ENCODE results near the gene BAIAP3.

Gene BAIAP3

DNA sequence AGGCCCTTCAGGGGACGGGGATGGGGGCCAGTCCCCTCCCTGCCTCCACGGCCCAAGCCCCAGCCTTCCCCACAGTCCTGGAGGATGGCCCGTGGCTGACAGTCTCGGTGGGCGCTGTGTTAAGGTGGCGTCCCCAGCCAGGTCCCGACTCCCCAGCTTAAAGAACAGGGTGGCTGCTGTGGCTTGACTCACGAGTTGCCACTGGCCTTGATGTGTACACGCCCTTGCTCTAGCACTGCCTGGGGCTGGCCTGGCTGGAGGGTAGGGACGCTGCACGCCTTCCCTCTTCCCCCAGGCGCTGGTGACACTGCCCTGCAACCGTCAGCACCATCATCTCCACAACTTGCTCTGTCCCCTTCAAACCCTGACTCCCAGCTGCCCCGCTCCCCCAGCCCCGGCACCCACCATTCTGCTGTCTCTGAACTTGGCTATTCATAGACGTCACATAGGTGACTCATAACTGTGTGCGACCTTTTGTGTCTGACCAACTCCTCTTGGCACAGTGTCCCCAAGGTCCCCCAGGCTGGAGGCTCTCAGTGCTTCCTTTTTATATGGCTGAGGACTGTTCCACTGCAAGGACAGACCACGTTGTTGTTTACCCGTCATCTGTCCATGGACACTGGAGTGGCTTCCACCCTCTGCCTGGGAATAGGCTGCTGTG lies 24.6 kb downstream of the BAIAP3 start:
- H3K36me3 ChIP-seq (ENCODE audit: insufficient read depth, low read length), result peaks cover 41% of the 10 kb centered on the region
- H3K4me3 ChIP-seq (ENCODE audit: low read depth in 1 of 2, low read length in 2 of 2), result no peak overlapping the region
- H3K4me1 ChIP-seq (ENCODE audit: insufficient read depth, low read length), result peaks cover 16% of the 10 kb centered on the region
- DNase-seq (no peak), ATAC-seq (ENCODE audit: insufficient read depth, low read depth) (no peak)
- H3K9ac ChIP-seq (ENCODE audit: low read depth, low read length), result no peak overlapping the region
- no peaks in the 10 kb centered on the region for H3K27me3 ChIP-seq (ENCODE audit: insufficient read depth, low read length, poor library complexity)
- peaks cover 83% of the 10 kb centered on the region for H3K79me2 ChIP-seq (ENCODE audit: insufficient read depth, low read length)
- no peak overlapping the region for H3K27ac ChIP-seq (ENCODE audit: low read length)
- H4K20me1 ChIP-seq (ENCODE audit: insufficient read depth, low read length), result peaks cover 55% of the 10 kb centered on the region
- H3K9me3 ChIP-seq (ENCODE audit: insufficient read depth, low read length, severe bottlenecking), result no peaks in the 10 kb centered on the region
- no peak overlapping the region for H3K4me2 ChIP-seq (ENCODE audit: insufficient read depth, low read length)
- no peak for TF ChIP-seq CTCF (IDR thresholded peaks at IDR 0.05; ENCODE audit: borderline replicate concordance, extremely low read depth, low read length, poor library complexity, severe bottlenecking)
- no peak for TF ChIP-seq EZH2 (IDR thresholded peaks at IDR 0.05; ENCODE audit: borderline replicate concordance, low read depth, low read length, severe bottlenecking)
- no peak overlapping the region for H2AFZ ChIP-seq (ENCODE audit: low read depth, low read length)

DNA sequence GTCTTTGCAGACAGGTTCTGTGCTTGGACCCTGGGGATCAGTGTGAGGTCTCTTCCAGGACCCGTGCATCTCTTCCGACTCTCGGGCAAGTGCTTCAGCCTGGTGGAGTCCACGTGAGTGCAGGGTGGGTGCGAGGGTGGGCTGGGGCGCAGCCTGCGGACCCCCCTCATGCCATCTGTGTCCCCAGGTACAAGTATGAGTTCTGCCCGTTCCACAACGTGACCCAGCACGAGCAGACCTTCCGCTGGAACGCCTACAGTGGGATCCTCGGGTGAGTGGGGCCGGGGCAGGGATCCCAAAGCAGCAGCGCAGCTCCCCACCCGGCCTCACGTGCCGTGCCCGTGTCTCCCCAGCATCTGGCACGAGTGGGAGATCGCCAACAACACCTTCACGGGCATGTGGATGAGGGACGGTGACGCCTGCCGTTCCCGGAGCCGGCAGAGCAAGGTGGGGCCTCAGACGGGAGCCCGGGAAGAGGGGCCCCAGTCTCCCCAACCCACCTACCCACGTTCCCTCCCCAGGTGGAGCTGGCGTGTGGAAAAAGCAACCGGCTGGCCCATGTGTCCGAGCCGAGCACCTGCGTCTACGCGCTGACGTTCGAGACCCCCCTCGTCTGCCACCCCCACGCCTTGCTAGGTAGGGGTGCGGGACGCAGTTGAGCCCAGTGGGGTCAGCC lies 28.4 kb downstream of the BAIAP3 start:
- Histone ChIP-seq H3K4me2 (ENCODE audit: insufficient read depth, low read length) (no peak overlapping the region), H3K9ac (ENCODE audit: low read depth, low read length) (no peak overlapping the region), H4K20me1 (ENCODE audit: insufficient read depth, low read length) (peaks cover 36% of the 10 kb centered on the region), H3K4me3 (ENCODE audit: low read depth in 1 of 2, low read length in 2 of 2) (no peak overlapping the region), H3K4me1 (ENCODE audit: insufficient read depth, low read length) (no peaks in the 10 kb centered on the region), H3K79me2 (ENCODE audit: insufficient read depth, low read length) (peaks cover 45% of the 10 kb centered on the region), H3K27me3 (ENCODE audit: insufficient read depth, low read length, poor library complexity) (no peaks in the 10 kb centered on the region), H3K27ac (ENCODE audit: low read length) (no peak overlapping the region), H2AFZ (ENCODE audit: low read depth, low read length) (no peak overlapping the region), H3K36me3 (ENCODE audit: insufficient read depth, low read length) (peaks cover 78% of the 10 kb centered on the region), H3K9me3 (ENCODE audit: insufficient read depth, low read length, severe bottlenecking) (no peaks in the 10 kb centered on the region)
- ATAC-seq (ENCODE audit: insufficient read depth, low read depth), result no peak
- no peak for TF ChIP-seq EZH2 (IDR thresholded peaks at IDR 0.05; ENCODE audit: borderline replicate concordance, low read depth, low read length, severe bottlenecking)
- no peak for TF ChIP-seq CTCF (IDR thresholded peaks at IDR 0.05; ENCODE audit: borderline replicate concordance, extremely low read depth, low read length, poor library complexity, severe bottlenecking)
- no peak for DNase-seq

DNA sequence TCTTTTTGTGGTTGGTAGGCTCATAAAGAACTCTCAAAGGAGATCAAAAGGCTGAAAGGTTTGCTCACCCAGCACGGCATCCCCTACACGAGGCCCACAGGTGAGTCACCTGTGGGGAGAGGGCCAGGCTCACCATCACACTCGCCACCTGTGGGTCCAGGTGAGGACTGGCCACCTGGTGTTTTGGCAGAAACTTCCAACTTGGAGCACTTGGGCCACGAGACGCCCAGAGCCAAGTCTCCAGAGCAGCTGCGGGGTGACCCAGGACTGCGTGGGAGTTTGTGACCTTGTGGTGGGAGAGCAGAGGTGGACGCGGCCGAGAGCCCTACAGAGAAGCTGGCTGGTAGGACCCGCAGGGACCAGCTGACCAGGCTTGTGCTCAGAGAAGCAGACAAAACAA lies 29.4 kb downstream of the BAIAP3 start:
- Histone ChIP-seq H3K36me3 (ENCODE audit: insufficient read depth, low read length) (peaks cover 81% of the 10 kb centered on the region), H3K9me3 (ENCODE audit: insufficient read depth, low read length, severe bottlenecking) (no peaks in the 10 kb centered on the region), H3K4me3 (ENCODE audit: low read depth in 1 of 2, low read length in 2 of 2) (no peak overlapping the region), H3K4me1 (ENCODE audit: insufficient read depth, low read length) (no peaks in the 10 kb centered on the region), H3K79me2 (ENCODE audit: insufficient read depth, low read length) (peaks cover 39% of the 10 kb centered on the region), H3K9ac (ENCODE audit: low read depth, low read length) (no peak overlapping the region), H4K20me1 (ENCODE audit: insufficient read depth, low read length) (peaks cover 31% of the 10 kb centered on the region), H2AFZ (ENCODE audit: low read depth, low read length) (no peak overlapping the region), H3K27ac (ENCODE audit: low read length) (no peak overlapping the region), H3K4me2 (ENCODE audit: insufficient read depth, low read length) (no peak overlapping the region), H3K27me3 (ENCODE audit: insufficient read depth, low read length, poor library complexity) (no peaks in the 10 kb centered on the region)
- DNase-seq, result no peak
- TF ChIP-seq EZH2 (IDR thresholded peaks at IDR 0.05; ENCODE audit: borderline replicate concordance, low read depth, low read length, severe bottlenecking) (no peak), CTCF (IDR thresholded peaks at IDR 0.05; ENCODE audit: borderline replicate concordance, extremely low read depth, low read length, poor library complexity, severe bottlenecking) (no peak)
- ATAC-seq (ENCODE audit: insufficient read depth, low read depth), result no peak
